ENCODE results near the gene TMF1. TPM values are rescaled to one million over a fixed set of nuclear protein-coding genes. Genes with fewer than 3 reads are reported as not detected.

Gene TMF1
- total RNA-seq, 1 donor from 2014 or later = 40.6 TPM

DNA sequence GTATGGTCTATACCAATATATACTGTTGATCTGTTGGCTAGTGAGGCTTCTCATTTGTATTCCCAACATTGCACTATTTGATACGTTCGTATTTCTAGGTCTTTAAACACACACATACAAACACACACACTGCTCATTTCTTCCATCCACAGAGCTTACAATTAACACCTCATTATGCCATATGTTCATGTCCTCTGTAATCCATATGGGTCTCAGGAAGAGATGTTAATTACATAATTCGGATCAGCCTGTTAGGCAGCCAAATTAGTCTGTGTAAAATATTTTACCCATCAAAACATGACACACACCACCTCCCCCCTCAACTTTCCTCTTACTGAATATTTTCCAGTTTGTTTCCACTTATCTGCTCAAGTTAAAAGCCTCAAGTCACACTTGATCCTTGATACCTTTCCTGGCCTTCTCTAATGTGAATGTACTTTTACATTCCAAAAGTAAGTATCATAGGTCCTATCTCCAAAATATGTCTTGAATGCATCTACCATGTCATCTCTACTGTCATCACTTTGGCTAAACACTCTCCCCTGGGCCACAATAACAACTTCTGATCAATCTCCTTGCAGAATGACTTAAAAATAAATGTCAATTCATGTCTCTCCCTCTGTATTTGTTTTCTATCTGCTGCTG is 66.9 kb downstream of the TMF1 start:
- intact Hi-C loops (cut with micrococcal nuclease) = no loop called here

DNA sequence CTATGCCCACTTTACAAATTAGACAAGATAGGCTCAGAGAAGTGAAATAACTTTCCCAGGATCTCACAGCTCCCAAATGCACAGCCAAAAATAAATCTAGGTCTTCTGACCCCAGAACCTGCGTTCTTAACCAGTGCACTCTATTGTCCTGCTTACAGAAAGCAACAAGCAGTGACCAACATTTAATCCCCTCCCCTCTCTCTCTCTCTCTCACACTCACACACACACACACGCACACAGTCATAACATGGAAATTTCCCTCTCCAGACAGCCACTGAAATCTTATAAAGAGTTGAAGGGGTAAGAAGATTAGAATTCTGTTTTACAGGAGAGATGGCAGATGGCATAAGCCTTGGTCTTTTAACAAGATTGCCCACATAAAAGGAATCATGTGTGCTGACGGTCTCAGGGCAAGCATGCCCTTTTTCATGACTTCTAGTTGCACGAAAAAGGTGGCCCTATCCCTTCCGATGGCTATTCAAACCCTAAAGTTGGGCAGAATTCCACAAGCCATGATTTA is 68.1 kb downstream of the TMF1 start:
- intact Hi-C loops (cut with micrococcal nuclease) = no loop called here

DNA sequence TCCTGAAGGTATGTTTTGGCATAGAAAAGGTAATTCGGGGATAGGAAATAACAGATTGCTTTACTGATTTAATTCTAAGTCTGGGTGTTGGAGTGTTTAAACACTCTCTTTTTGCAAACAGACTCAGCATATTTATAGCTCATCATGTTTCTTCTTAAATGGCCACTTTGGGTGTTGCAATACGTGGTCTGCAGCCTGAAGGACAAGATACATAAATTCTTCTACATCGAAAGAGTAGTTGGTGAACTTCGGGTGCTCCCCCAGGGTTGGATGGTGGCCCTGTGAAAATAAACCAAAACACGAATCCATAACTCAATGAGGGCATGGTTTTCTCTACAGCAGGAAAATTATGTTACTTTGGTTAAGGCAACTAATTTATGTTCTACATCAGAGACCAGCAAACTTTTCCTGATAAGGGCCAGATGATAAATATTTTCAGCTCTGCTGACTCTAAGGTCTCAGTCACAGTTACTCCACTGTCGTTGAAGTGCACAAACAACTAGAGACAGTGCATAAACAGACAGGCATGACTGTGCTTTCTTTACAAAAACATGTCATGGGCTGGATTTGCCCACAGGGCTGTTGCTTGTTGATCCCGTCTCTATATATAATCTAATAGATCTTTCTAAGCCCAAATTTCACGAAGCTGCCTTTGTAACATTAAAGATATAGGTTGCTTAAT is 74.5 kb downstream of the TMF1 start:
- intact Hi-C loops (cut with micrococcal nuclease) = no loop called here

DNA sequence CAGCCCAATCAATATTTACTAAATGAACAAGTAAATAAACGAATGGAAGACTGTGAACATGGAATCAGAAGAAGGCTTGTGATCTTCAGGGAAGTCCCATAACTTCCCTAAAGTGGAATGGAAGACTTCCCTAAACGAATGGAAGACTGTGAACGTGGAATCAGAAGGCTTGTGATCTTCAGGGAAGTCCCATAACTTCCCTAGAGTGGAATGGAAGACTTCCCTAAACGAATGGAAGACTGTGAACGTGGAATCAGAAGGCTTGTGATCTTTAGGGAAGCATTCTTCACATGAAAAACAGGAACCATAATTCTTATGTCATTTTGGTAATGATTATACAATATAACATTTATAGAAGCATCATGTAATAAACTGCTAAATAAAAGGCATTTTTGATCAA is 77.4 kb downstream of the TMF1 start:
- intact Hi-C loops (cut with micrococcal nuclease) = no loop called here

DNA sequence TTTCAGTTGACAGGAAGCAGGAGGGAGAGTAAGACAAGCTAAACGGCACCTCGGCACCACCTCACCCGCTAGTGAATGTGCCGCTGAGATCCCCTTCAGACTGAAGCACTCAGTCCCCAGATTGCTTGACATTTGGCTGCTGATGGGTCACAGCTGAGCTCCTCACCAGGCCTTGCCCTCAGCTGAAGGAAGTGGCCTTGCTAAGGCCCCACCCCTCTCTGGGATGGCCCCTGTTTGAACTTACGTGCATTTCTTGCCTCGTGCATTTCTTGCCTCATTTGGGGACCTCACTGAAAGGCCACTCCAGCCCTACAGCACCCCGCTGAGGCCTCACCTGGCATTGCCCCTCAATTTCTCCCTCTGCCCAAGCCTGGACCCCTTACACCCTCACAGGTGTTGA is 78.5 kb downstream of the TMF1 start:
- intact Hi-C loops (cut with micrococcal nuclease) = no loop called here

DNA sequence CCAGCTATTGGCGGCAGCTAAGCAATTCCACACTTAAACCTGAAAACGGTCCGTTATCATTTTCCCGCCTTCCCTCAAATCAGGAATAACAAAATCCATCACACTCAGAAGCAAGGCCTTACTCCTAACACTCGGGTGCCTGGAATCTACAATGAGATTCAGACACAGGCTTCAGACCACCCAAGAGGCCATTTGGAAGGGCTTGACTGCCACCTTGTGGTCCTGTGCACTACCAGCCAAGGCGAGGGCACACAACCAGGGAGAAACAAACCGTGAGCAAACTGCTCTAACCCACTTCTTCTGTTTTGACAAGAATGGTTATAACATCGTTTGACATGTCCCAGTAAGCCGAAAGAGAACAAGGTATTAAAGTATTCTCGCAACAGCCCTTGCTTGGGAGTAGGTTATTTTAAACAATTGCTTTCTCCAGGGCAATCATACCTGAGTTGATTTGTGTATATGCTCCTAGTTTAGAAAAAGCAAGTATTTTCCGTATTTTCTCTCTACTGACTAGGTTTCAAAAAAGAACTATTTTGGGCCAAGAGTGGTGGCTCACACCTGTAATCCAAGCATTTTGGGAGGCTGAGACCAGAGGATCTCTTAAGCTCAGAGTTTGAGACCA is 79.7 kb downstream of the TMF1 start:
- intact Hi-C loops (cut with micrococcal nuclease) = no loop called here

Other genes with a start within 250 kb of the TMF1 start
- gene TAFA4, start 119.8 kb downstream of the TMF1 start, total RNA-seq = not detected in 2 replicates
- 14.2 and 15.0 TPM in 2 replicates for gene EOGT, start 38.6 kb downstream of the TMF1 start, total RNA-seq
- gene UBA3, start 28.0 kb upstream of the TMF1 start, total RNA-seq = 114 TPM in 2 replicates
- 156 and 160 TPM in 2 replicates for gene ARL6IP5, start 32.6 kb upstream of the TMF1 start, total RNA-seq
- not detected in 2 replicates for gene LMOD3, start 70.3 kb upstream of the TMF1 start, total RNA-seq

Measured in T-helper 2 cell treated with Interferon-gamma antibody and Interleukin-4, amounts not matched to agents 100 ng/mL and 5 ng/mL, for 36 hours (primary cell).